Measurements from ENCODE around the gene ACHE.

The ACHE gene

DNA sequence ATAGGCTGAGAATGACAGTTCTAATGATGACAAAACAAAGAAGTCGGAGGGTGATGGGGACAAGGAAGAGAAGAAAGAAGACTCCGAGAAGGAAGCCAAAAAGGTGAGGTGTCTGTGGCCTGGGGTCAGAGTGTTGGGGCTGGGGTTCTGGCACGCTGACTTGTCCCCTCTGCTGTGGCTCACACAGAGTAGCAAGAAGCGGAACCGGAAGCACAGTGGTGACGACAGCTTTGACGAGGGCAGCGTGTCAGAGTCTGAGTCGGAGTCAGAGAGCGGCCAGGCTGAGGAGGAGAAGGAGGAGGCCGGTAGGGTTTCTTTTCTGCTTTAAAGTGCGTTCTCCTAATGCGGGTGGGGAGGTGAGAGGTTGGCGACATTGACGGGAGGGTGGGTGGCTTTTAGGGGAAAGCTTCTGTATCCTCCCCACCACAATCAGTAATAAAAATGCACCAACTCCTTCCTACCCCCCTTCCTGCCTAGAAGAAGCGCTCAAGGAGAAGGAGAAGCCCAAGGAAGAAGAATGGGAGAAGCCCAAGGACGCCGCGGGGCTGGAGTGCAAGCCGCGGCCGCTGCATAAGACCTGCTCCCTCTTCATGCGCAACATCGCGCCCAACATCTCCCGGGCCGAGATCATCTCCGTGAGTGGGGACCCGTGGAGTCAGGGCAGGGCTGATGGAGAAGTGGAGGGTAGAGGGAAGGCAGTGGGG, 10.8 kb downstream of the ACHE start:
- DNase-seq = no peak

DNA sequence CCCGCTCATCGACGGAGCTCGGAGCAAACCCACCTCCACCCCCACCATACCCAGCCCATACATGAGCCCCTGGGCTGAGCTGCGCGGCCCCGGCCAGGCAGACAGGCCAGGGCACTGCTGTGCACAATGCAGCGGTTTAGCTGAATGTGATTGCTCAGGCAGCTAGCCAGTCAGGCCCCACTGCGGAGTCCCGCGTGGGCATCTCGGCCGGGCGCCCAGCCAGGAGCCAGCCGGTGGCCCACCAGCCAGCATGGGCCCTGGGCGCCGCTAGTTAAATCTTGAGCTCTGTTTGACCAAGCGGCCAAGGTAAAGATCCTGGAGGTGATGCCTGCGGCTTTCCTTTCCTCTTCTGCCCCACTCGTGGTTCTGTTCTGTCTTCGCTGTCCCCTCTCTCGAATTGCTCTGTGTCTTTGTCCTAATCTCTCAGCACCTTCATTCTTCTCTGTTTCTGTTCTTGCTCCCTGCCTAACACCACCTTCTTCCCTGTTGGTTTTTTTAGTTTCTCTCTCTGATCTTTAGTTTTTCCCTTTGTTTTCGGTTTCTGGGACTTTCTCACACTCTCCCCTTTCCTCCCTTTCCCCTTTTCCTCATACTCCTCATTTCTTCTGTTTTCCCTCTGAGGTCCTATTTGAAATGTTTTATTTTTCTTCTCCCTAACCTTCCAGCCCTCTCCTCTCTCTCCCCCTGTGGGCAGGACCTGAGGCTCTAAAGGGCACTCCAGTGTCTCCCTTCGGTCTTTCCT, 12.7 kb downstream of the ACHE start:
- DNase-seq = no peak

DNA sequence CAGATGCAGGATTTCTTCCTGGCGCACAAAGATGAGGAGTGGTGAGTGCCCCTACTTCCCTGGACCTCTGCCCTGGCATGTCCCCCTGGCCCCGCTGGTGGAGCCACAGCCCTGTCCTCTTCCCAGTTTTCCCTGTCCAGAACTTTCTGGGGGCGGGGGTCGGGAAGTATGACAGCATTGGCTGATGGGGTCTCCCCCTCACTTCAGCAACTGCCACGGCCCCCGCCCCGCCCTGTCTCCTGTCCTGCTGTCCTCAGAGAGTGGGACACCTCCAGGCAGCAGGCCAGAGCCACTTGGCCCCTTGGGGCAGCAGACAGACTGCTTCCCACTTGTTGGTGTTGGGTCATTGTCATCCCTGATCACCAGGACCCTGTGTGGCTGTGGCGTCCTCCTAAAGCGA, 13.5 kb downstream of the ACHE start:
- no peak for DNase-seq

DNA sequence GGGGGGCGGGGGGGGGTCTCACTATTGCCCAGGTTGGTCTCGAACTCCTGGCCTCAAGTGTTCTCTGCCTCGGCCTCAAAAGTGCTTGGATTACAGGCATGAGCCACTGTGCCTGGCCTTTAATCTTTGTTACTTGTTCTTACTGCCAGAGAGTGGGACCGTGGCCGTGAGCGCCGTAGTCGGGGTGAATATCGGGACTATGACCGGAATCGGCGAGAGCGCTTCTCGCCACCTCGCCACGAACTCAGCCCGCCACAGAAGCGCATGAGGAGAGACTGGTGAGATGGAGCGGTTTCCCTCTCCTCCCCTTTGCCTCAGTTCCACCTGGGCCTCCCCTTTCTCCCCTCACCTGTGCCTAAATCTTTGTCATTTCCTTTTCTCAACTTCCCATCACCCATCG, 14.6 kb downstream of the ACHE start:
- no peak for DNase-seq

DNA sequence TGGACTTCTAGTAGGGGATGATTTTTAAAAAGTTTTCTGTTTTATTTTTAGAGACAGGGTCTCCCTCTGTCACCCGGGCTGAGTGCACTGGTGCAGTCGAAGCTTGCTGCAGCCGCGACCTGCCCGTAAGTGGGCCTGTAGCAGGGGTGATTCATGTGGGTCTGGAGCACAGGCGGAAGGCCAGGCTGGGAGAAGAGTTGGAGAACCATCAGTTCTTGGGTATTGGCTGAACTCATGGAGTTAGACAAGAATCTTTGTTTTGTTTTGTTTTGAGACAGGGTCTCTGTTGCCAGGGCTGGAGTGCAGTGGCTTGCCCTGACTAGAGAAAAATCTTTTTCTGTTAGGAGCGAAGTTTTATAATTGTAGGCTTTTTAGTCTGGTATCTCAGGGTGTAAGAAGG, 15.0 kb downstream of the ACHE start:
- DNase-seq = no peak

DNA sequence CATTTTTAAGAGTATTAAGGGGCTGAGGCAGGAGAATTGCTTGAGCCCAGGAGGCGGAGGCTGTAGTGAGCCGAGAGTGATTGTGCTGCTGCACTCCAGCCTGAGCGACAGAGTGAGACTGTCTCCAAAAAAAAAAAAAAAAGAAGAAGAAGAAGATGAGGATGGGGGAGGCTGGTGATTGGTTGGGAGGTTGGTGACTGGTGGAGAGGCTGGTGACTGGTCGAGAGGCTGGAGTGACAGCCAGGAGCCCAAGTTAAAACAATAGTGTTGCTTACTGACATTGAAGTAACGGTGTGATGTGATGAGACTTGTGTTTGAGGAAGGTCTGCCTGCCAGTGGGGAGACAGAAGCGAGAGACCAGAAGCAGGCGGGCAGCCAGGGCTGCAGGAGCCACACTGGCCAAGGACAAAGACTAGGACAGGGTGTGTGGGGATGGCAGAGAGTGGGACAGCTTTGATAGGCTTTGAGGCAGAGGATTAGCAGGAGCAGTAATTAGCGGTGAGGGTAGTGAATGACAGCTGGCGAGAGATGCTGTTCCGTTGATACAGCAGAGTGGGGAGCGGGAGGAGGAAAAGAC, 15.9 kb downstream of the ACHE start:
- DNase-seq = no peak

DNA sequence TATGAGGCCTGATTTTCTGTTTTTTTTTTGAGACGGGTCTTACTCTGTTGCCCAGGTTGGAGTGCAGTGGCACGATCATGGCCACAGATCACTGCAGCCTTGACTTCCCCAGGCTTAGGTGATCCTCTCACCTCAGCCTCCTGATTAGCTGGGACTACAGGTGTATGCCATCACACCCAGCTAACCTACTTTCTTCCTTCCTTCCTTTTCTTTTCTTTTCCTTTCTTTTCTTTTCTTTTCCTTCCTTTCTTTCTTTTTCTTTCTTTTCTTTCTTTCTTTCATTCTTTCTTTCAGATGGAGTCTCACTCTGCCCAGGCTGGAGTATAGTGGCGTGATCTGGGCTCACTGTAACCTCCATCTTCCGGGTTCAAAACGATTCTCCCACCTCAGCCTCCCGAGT, 17.0 kb downstream of the ACHE start:
- no peak for DNase-seq

DNA sequence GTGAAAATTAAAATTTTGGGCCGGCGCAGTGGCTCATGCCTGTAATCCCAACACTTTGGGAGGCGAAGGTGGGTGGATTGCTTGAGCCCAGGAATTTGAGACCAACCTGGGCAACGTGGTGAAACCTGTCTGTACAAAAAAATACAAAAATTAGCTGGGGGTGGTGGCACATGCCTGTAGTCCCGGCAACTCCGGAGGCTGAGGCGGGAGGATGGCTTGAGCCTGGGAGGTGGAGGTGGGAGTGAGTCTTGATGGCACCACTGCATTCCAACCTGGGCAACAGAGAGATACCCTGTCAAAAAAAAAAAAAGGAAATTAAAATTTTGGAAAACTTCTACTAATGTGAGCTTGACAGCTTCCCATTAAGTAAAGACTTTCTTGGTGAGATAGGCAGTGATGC, 17.7 kb downstream of the ACHE start:
- DNase-seq = no peak

DNA sequence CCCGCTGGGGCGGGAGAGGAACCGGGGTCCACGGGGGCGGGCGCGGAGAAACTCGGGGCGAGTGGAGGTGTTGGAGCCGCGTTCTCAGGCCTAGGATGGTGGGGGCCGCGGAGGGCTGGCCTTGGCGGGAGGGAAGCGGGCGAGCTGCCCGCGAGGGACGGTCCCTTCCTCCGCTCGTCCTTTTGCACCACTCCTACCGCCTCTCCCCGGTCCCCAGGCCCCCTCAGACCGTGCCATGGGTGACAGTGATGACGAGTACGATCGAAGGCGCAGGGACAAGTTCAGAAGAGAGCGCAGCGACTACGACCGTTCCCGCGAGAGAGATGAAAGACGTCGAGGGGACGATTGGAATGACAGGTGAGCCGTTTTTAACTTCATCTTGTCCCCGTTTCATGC, 20.3 kb downstream of the ACHE start:
- no peak for DNase-seq

DNA sequence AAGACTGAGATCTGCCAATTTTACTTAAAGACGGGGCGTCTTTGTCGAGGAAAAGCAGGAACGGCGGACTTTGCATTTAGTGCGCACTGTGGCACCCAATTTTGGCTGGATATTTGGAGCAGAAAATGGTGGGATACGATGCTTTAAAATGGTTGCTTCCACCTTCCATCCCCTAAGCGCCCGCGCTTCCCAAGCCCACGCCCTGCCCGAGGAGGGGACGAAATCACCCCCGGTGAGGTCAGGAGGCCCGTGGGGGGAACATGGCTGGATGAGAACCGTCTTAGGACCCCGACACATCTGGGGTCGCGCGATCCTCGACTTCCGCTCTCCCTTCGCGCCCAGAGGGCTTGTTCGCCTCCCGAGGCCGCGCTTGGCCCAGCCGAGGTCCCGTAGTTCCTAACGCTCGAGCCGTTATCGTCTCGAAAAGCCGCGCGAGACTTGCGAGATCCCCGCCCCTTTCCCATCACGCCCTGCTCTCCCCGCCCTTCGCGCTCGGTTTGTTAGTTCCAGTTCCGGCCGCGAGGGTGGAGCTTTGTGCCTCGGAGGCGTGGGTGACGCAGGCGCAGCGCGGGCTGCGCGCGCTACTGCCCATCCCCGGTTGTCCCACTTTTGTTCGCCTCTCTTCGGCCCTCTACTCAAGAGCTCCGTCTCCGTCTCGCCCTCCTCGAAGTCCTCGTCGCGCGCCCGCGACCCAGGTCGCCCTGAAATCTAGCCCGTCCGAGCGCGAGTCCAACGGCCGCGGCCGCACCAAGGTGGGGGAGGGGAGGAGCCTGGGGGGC, 20.9 kb downstream of the ACHE start, which contains the start of gene SRRT:
Gene SRRT, plus strand, starts transcription at position 527 of the 779 bp plus-strand sequence. CDS start 488 bp downstream, outside the sequence.
- DNase-seq = peak; percentile 99

DNA sequence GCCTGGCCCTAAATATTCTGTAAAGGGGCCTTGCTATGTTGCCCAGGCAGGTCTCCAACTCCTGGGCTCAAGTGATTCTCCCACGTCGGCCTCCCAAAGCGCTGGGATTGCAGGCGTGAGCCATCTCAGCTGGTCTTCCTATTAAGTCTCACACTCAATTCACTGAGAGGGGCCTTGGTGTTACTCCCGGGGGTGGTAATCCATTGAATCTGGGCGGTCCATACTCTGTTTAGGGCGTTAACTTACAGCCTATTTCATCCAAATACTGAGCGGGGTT, 21.4 kb downstream of the ACHE start:
- no peak for DNase-seq

DNA sequence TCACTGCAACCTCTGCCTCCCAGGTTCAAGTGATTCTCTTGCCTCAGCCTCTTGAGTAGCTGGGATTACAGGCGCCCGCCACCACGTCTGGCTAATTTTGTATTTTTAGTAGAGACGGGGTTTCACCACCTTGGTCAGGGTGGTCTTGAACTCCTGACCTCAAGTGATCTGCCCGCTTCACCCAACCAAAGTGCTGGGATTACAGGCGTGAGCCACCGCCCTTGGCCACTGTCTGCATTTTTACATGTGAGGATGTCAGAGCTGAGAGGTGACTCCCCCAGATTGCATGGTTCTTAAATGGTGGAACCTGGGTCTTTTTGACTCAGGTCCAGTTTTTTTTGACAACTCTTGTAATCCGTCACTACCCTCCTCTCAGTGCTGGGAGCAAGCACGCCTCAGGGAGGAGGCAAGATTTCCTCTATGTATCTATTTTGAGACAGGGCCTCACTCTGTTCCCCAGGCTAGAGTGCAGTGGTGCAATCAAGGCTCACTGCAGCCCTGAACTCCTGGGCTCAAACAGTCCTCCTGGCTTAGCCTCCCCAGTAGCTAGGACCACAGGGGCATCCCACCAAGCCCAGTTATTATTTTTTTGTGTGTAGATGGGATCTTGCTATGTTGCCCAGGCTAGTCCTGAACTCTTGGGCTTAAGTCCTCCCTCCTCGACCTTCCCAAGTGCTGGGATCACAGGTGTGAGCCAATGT, 21.9 kb downstream of the ACHE start:
- no peak for DNase-seq

DNA sequence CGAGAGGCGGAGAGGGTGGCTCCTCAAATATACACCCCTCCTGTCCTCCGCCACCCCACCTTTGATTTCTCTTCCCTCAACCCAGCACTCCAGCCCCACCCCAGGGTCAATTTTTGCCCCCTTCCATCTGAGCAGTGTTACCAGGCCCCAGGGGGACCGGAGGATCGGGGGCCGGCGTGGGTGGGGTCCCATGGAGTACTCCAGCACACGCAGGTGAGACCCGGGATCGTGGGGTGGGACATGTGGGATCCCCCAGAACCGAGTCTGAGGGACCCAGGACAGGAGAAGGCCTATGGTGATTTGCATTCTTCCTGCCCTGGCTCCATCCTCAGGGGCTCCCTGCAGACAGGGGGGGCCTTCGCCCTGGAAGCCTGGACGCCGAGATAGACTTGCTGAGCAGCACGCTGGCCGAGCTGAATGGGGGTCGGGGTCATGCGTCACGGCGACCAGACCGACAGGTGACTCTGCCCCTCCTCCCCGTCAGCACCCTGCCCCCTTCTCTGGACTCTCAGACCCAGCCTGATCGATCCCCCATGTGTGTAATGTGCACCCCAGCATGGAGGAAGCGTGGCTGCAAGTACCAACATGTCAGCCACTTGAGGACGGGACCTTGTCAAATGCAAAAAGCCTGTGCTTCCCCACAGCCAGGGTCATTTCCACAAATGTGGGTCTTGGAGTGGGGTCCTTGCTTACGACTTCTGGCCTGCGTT, 27.8 kb downstream of the ACHE start:
- DNase-seq = no peak

DNA sequence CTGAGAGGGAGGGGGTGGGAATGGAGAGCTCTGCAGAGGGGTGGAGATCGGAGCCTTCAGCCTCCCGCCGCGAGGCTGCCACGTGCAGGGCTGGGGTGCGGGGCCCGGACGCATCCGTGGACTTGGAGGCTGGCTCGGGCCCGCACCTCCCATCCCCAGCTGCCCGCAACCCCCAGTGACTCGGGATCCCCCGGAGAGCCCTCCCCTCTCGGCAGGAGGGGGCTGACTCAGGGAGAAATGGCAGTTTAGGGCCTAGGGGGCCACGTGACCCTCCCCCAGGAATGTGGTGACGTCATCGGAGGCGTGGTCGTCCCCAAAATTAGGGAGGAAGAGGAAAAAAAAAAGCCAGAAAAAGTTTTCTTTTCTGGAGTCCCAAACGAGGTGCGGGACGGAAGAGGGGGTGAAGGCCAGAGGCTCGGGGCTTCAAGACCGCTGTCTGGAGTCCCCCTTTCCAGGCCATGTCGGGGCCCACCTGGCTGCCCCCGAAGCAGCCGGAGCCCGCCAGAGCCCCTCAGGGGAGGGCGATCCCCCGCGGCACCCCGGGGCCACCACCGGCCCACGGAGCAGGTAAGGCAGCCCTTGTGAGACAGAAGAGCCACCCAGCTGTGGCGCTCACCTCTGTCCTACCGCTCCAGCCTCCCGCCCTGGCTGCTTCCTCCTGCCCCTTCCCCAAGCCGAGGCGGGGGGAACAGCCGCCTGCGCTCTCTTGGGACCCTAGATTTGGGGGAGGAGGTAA, 28.5 kb downstream of the ACHE start, which contains the start of gene TRIP6:
Gene TRIP6, plus strand, starts transcription at position 348 of the 736 bp plus-strand sequence. Its CDS starts 111 bp downstream, at position 459.
- no peak for DNase-seq

DNA sequence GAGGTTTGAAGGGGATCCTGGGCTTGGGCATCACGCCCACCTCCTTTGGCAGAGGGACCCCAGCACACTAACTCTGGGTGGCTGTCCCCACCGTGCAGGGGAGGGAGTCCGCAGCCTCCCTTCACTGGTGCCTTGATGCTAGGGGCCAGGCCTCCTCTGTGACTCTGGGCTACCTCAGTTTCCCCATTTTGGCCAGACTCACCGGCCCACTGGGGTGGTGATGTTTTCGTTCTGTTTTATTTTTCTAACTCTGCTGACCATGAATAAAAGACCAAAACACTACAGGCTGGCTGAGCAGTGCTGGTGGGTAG, 29.0 kb downstream of the ACHE start:
- no peak for DNase-seq

DNA sequence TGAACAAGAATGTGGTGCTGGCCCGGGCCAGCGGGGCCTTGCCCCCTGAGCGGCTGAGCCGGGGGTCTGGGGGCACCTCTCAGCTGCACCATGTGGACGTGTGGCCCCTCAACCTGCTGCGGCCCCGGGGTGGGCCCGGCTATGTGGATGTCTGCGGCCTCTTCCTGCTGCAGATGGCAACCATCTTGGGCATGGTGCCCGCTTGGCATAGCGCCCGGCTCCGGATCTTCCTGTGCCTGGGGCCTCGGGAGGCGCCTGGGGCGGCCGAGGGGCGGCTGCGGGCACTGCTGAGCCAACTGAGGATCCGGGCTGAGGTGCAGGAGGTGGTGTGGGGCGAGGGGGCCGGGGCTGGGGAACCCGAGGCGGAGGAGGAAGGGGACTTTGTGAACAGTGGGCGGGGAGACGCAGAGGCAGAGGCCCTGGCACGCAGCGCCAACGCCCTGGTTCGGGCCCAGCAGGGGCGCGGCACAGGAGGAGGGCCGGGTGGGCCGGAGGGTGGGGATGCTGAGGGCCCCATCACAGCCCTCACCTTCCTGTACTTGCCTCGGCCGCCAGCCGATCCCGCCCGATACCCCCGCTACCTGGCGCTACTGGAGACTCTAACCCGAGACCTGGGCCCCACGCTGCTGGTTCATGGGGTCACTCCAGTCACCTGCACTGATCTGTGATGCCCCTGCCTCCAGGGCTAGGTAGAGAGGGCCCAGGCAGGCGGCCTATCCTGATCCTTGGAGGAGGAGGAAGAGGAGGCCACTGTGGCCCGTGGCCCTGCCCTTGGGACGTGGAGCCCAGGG, 29.6 kb downstream of the ACHE start:
- peak; percentile 44 for DNase-seq

DNA sequence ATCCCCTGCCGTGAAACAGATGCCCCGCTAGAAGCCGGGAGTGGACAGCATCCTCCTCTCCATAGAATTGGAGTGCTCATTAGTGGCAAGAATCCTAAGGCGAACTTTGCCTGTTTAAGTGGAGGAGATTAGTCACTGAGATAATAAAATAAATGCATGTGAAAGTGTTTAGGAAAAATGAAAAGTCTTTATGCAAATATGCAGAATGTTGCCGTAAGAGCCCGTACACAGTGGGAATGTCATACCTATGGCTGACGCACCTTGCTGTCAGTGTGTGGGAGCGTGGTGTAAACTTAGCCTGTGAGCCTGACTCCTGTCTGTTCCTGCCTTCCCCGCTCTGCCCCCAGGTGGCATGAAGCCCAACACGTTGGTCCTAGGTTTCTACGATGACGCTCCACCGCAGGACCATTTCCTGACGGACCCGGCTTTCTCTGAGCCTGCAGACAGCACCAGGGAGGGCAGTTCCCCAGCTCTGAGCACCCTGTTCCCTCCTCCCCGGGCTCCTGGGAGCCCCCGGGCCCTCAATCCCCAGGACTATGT, 30.2 kb downstream of the ACHE start:
- no peak for DNase-seq

DNA sequence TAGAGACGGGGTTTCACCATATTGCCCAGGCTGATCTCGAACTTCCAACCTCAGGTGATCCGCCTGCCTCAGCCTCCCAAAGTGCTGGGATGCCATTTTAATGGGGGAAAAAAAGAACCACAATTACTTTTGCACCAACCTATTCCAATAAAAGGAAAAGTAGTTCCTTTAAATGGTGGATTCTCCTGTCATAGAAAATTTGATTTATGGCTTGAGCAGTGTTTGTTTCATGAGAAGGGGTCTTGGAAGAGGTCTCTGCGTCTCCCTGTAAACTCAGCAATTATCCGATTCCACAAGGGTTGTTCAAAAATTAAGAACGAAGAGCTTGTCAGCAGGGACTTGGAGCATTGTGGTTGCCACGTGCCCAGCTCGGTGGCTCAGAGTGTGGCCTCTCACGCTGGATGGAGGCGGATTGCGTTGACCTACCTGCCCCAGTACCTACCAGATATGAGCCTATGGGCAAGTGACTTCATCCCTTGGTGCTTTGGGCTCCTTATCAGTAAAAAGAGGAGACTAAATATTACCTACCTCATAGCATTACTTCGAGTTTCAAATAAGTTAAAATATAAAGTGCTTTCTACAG, 31.3 kb downstream of the ACHE start:
- DNase-seq = no peak

DNA sequence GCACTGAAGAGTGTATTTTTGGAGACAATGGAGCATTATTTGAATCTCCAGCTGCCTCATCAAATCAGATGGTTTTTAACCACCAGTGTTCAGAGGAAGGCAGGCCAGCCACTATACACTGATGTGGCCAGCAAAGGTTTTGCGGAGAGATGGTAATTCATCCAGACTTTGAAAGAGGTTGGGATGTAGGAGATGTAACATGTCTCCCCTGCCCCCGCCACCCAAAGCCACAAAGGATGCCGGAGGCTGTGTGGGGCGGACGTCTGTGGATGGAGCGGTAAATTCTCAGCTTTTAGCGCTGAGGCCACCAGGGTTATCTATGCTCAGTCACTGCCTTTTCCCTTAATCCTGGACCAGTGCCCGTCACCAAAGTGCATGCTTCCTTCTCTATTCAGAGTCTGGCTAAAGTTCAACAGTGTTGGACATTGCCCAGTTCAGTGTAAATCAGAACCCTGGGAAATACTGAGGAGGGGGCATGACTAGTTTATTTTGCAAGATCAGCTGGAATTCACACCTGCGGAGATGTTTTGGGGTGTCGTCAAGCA, 32.2 kb downstream of the ACHE start:
- DNase-seq = no peak

DNA sequence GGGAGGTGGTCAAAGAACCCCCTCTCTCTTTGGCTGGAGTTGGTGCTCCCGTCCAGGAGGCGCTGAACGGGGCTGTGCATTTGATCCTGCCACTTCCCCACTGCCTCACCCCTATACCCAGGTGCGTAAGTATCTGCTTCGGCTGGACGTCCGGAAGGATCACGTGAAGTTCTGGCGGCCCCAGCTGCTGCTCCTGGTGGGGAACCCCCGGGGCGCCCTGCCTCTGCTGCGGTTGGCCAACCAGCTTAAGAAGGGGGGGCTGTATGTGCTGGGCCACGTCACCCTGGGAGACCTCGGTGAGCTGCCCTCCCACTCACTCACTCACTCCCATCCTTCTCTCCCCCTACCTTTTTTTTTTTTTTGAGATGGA, 34.1 kb downstream of the ACHE start:
- DNase-seq = no peak
